Body of pancreas (tissue), 4 donors: Measurements from ENCODE around the gene PIGW.

ENCODE experiments used
- POLR2A ChIP-seq, 3 donors: fragments of 450-650 bp; IDR thresholded peaks; one replicate each; pipeline ENCODE4 v1.6.1; 2016; ENCODE audit warnings: antibody characterized with exemption in 3 of 3, mild to moderate bottlenecking in 2 of 3
- TF ChIP-seq, protein P1 (sequence below), 7 experiments: fragments of 450-650 bp in 4 of 7; fragments of 200-600 bp in 3 of 7; sonication (generic) in 3 of 7; IDR thresholded peaks; one replicate each; pipeline ENCODE4 v1.5.1; 2016 to 2019; ENCODE audit warnings: antibody characterized with exemption in 7 of 7

GRCh38 chr17:36532435-36532975 lies 2.3 kb upstream of the PIGW start:
- TF ChIP-seq, protein P1, sequence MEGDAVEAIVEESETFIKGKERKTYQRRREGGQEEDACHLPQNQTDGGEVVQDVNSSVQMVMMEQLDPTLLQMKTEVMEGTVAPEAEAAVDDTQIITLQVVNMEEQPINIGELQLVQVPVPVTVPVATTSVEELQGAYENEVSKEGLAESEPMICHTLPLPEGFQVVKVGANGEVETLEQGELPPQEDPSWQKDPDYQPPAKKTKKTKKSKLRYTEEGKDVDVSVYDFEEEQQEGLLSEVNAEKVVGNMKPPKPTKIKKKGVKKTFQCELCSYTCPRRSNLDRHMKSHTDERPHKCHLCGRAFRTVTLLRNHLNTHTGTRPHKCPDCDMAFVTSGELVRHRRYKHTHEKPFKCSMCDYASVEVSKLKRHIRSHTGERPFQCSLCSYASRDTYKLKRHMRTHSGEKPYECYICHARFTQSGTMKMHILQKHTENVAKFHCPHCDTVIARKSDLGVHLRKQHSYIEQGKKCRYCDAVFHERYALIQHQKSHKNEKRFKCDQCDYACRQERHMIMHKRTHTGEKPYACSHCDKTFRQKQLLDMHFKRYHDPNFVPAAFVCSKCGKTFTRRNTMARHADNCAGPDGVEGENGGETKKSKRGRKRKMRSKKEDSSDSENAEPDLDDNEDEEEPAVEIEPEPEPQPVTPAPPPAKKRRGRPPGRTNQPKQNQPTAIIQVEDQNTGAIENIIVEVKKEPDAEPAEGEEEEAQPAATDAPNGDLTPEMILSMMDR (IDR thresholded peaks at IDR 0.05) = no peak
- no peak for TF ChIP-seq POLR2A (IDR thresholded peaks at IDR 0.05)
